NCI-H82 treated with DMSO at 0.1 percent for 48 hours (cell line): ENCODE measurements around the gene PTCD2.

Experiments used
- DNase-seq: peaks from one replicate; lab custom pipeline; 2025; ENCODE audit not compliant: unreplicated experiment; lab: John Stamatoyannopoulos, UW

PTCD2 gene

GRCh38 chr5:72319976-72320752 is at the start of gene PTCD2, which contains the start of gene MRPS27:
PTCD2 (plus strand) TSS chr5:72320373; CDS start chr5:72320383, 10 bp downstream.
MRPS27 (minus strand) TSS chr5:72320240; CDS start chr5:72320221, 19 bp downstream.
- peak; percentile 85 for DNase-seq

- DNase-seq = no peak
Observed at GRCh38 chr5:72271702-72272101, 48.5 kb upstream of the PTCD2 start.

GRCh38 chr5:72272398-72272797 is 47.8 kb upstream of the PTCD2 start:
- DNase-seq = no peak

GRCh38 chr5:72273547-72273946 is 46.6 kb upstream of the PTCD2 start:
- no peak for DNase-seq

GRCh38 chr5:72276219-72276752 is 43.9 kb upstream of the PTCD2 start:
- no peak for DNase-seq

- no peak for DNase-seq
Observed at GRCh38 chr5:72280581-72281069, 39.5 kb upstream of the PTCD2 start.

- no peak for DNase-seq
Observed at GRCh38 chr5:72281430-72281763, 38.8 kb upstream of the PTCD2 start.

GRCh38 chr5:72281764-72282499 is 38.2 kb upstream of the PTCD2 start:
- no peak for DNase-seq

- no peak for DNase-seq
Observed at GRCh38 chr5:72282878-72283277, 37.3 kb upstream of the PTCD2 start.

GRCh38 chr5:72283358-72283757 is 36.8 kb upstream of the PTCD2 start:
- no peak for DNase-seq

GRCh38 chr5:72284559-72285423 is 35.4 kb upstream of the PTCD2 start:
- no peak for DNase-seq

- DNase-seq = no peak
Observed at GRCh38 chr5:72285424-72285821, 34.8 kb upstream of the PTCD2 start.

GRCh38 chr5:72286798-72287197 is 33.4 kb upstream of the PTCD2 start:
- DNase-seq = no peak

- no peak for DNase-seq
Observed at GRCh38 chr5:72288924-72289323, 31.2 kb upstream of the PTCD2 start.

- DNase-seq = no peak
Observed at GRCh38 chr5:72290356-72291133, 29.6 kb upstream of the PTCD2 start.

GRCh38 chr5:72291601-72292000 is 28.6 kb upstream of the PTCD2 start:
- no peak for DNase-seq

GRCh38 chr5:72292411-72292810 is 27.8 kb upstream of the PTCD2 start:
- DNase-seq = no peak

GRCh38 chr5:72293495-72294055 is 26.6 kb upstream of the PTCD2 start:
- no peak for DNase-seq

GRCh38 chr5:72294473-72294872 is 25.7 kb upstream of the PTCD2 start:
- DNase-seq = no peak

- no peak for DNase-seq
Observed at GRCh38 chr5:72295539-72295938, 24.6 kb upstream of the PTCD2 start.
